Measurements from ENCODE around the gene PRPF38A.

Gene PRPF38A

GRCh38 chr1:52461821-52462220 is 57.4 kb downstream of the PRPF38A start:
- DNase-seq (ENCODE audit: low spot score), result no peak

GRCh38 chr1:52463891-52464290 is 59.5 kb downstream of the PRPF38A start:
- no peak for DNase-seq (ENCODE audit: low spot score)

- no peak for DNase-seq (ENCODE audit: low spot score)
These were observed 64.7 kb downstream of the PRPF38A start for GRCh38 chr1:52469108-52469507.
